ENCODE data around the gene TMUB1.

TMUB1 gene

GRCh38 chr7:151083824-151084160, 499 bp upstream of the TMUB1 start:
- Histone ChIP-seq H3K36me3 (ENCODE audit: control insufficient read depth in 2 of 2, insufficient read depth in 2 of 2, low read length in 2 of 2) (no peaks in the 10 kb centered on the region), H3K27me3 (ENCODE audit: control insufficient read depth in 2 of 2, insufficient read depth in 2 of 2, low read length in 2 of 2) (no peaks in the 10 kb centered on the region), H3K9me3 (ENCODE audit: control insufficient read depth in 2 of 2, low read length in 2 of 2) (no peaks in the 10 kb centered on the region), H3K4me1 (ENCODE audit: control insufficient read depth in 2 of 2, insufficient read depth in 2 of 2, low read length in 2 of 2) (peaks cover 54 to 57% of the 10 kb centered on the region in 2 donors), H3K4me3 (ENCODE audit: low read length in 2 of 2) (peak overlapping the region; percentile 83 to 91), H3K9ac (ENCODE audit: low read depth in 1 of 2, low read length in 2 of 2) (no peak overlapping the region), H3K27ac (ENCODE audit: low read depth in 2 of 2, low read length in 2 of 2) (peak overlapping the region in 1 of 2 donors; percentile 90)

GRCh38 chr7:151082141-151083070, 887 bp downstream of the TMUB1 start:
- H3K4me1 ChIP-seq (ENCODE audit: control insufficient read depth in 2 of 2, insufficient read depth in 2 of 2, low read length in 2 of 2): peaks cover 51 to 52% of the 10 kb centered on the region in 2 donors
- H3K27me3 ChIP-seq (ENCODE audit: control insufficient read depth in 2 of 2, insufficient read depth in 2 of 2, low read length in 2 of 2): no peaks in the 10 kb centered on the region
- H3K9ac ChIP-seq (ENCODE audit: low read depth in 1 of 2, low read length in 2 of 2): peak overlapping the region; percentile 75 to 89
- H3K9me3 ChIP-seq (ENCODE audit: control insufficient read depth in 2 of 2, low read length in 2 of 2): no peaks in the 10 kb centered on the region
- H3K4me3 ChIP-seq (ENCODE audit: low read length in 2 of 2): peak overlapping the region; percentile 83 to 91
- H3K36me3 ChIP-seq (ENCODE audit: control insufficient read depth in 2 of 2, insufficient read depth in 2 of 2, low read length in 2 of 2): no peaks in the 10 kb centered on the region
- peak overlapping the region; percentile 90 to 94 for H3K27ac ChIP-seq (ENCODE audit: low read depth in 2 of 2, low read length in 2 of 2)

- Histone ChIP-seq H3K9me3 (ENCODE audit: control insufficient read depth in 2 of 2, low read length in 2 of 2) (no peaks in the 10 kb centered on the region), H3K27me3 (ENCODE audit: control insufficient read depth in 2 of 2, insufficient read depth in 2 of 2, low read length in 2 of 2) (no peaks in the 10 kb centered on the region), H3K4me1 (ENCODE audit: control insufficient read depth in 2 of 2, insufficient read depth in 2 of 2, low read length in 2 of 2) (peaks cover 48 to 51% of the 10 kb centered on the region in 2 donors), H3K36me3 (ENCODE audit: control insufficient read depth in 2 of 2, insufficient read depth in 2 of 2, low read length in 2 of 2) (peaks cover 0 to 1% of the 10 kb centered on the region in 2 donors), H3K4me3 (ENCODE audit: low read length in 2 of 2) (peak overlapping the region; percentile 83 to 91), H3K27ac (ENCODE audit: low read depth in 2 of 2, low read length in 2 of 2) (peak overlapping the region; percentile 90 to 94), H3K9ac (ENCODE audit: low read depth in 1 of 2, low read length in 2 of 2) (peak overlapping the region; percentile 61 to 89)
Observed at GRCh38 chr7:151081170-151082101, 1.9 kb downstream of the TMUB1 start.

GRCh38 chr7:151080522-151081169, 2.6 kb downstream of the TMUB1 start, which contains the start of gene FASTK:
Gene FASTK, minus strand, starts transcription at chr7:151080809. Its CDS starts 43 bp downstream, at chr7:151080766.
- Histone ChIP-seq H3K9me3 (ENCODE audit: control insufficient read depth in 2 of 2, low read length in 2 of 2) (no peaks in the 10 kb centered on the region), H3K9ac (ENCODE audit: low read depth in 1 of 2, low read length in 2 of 2) (peak within 1 kb of the TSS; percentile 89 to 91), H3K36me3 (ENCODE audit: control insufficient read depth in 2 of 2, insufficient read depth in 2 of 2, low read length in 2 of 2) (peaks cover 5 to 6% of the 10 kb centered on the region in 2 donors), H3K4me1 (ENCODE audit: control insufficient read depth in 2 of 2, insufficient read depth in 2 of 2, low read length in 2 of 2) (peaks cover 44 to 48% of the 10 kb centered on the region in 2 donors), H3K27ac (ENCODE audit: low read depth in 2 of 2, low read length in 2 of 2) (peak within 1 kb of the TSS; percentile 90 to 94), H3K4me3 (ENCODE audit: low read length in 2 of 2) (peak within 1 kb of the TSS; percentile 83 to 91), H3K27me3 (ENCODE audit: control insufficient read depth in 2 of 2, insufficient read depth in 2 of 2, low read length in 2 of 2) (no peaks in the 10 kb centered on the region)

- peaks cover 9% of the 10 kb centered on the region in 2 donors for H3K36me3 ChIP-seq (ENCODE audit: control insufficient read depth in 2 of 2, insufficient read depth in 2 of 2, low read length in 2 of 2)
- peak overlapping the region; percentile 90 to 94 for H3K27ac ChIP-seq (ENCODE audit: low read depth in 2 of 2, low read length in 2 of 2)
- no peaks in the 10 kb centered on the region for H3K27me3 ChIP-seq (ENCODE audit: control insufficient read depth in 2 of 2, insufficient read depth in 2 of 2, low read length in 2 of 2)
- no peaks in the 10 kb centered on the region for H3K9me3 ChIP-seq (ENCODE audit: control insufficient read depth in 2 of 2, low read length in 2 of 2)
- H3K4me1 ChIP-seq (ENCODE audit: control insufficient read depth in 2 of 2, insufficient read depth in 2 of 2, low read length in 2 of 2): peaks cover 40 to 47% of the 10 kb centered on the region in 2 donors
- H3K9ac ChIP-seq (ENCODE audit: low read depth in 1 of 2, low read length in 2 of 2): peak overlapping the region; percentile 89 to 91
- peak overlapping the region; percentile 83 to 91 for H3K4me3 ChIP-seq (ENCODE audit: low read length in 2 of 2)
Observed at GRCh38 chr7:151080067-151080521, 3.2 kb downstream of the TMUB1 start.

- Histone ChIP-seq H3K27ac (ENCODE audit: low read depth in 2 of 2, low read length in 2 of 2) (peak overlapping the region in 1 of 2 donors; percentile 90), H3K9me3 (ENCODE audit: control insufficient read depth in 2 of 2, low read length in 2 of 2) (no peaks in the 10 kb centered on the region)
Observed at GRCh38 chr7:151079199-151079910, 3.9 kb downstream of the TMUB1 start.

GRCh38 chr7:151078233-151079040, 4.9 kb downstream of the TMUB1 start:
- peaks cover 35 to 43% of the 10 kb centered on the region in 2 donors for H3K4me1 ChIP-seq (ENCODE audit: control insufficient read depth in 2 of 2, insufficient read depth in 2 of 2, low read length in 2 of 2)
- H3K4me3 ChIP-seq (ENCODE audit: low read length in 2 of 2): no peak overlapping the region
- H3K27ac ChIP-seq (ENCODE audit: low read depth in 2 of 2, low read length in 2 of 2): no peak overlapping the region
- no peaks in the 10 kb centered on the region for H3K9me3 ChIP-seq (ENCODE audit: control insufficient read depth in 2 of 2, low read length in 2 of 2)
- H3K36me3 ChIP-seq (ENCODE audit: control insufficient read depth in 2 of 2, insufficient read depth in 2 of 2, low read length in 2 of 2): peaks cover 19 to 22% of the 10 kb centered on the region in 2 donors
- no peak overlapping the region for H3K9ac ChIP-seq (ENCODE audit: low read depth in 1 of 2, low read length in 2 of 2)
- H3K27me3 ChIP-seq (ENCODE audit: control insufficient read depth in 2 of 2, insufficient read depth in 2 of 2, low read length in 2 of 2): no peaks in the 10 kb centered on the region

More at GRCh38 chr7:151079199-151079910, 3.9 kb downstream of the TMUB1 start:
- H3K4me1 ChIP-seq (ENCODE audit: control insufficient read depth in 2 of 2, insufficient read depth in 2 of 2, low read length in 2 of 2): peaks cover 40 to 47% of the 10 kb centered on the region in 2 donors
- peaks cover 14 to 17% of the 10 kb centered on the region in 2 donors for H3K36me3 ChIP-seq (ENCODE audit: control insufficient read depth in 2 of 2, insufficient read depth in 2 of 2, low read length in 2 of 2)
- H3K9ac ChIP-seq (ENCODE audit: low read depth in 1 of 2, low read length in 2 of 2): peak overlapping the region; percentile 89 to 91
- H3K4me3 ChIP-seq (ENCODE audit: low read length in 2 of 2): peak overlapping the region; percentile 83 to 91
- H3K27me3 ChIP-seq (ENCODE audit: control insufficient read depth in 2 of 2, insufficient read depth in 2 of 2, low read length in 2 of 2): no peaks in the 10 kb centered on the region

GRCh38 chr7:151077705-151078232, 5.5 kb downstream of the TMUB1 start:
- Histone ChIP-seq H3K4me3 (ENCODE audit: low read length in 2 of 2) (no peak overlapping the region), H3K36me3 (ENCODE audit: control insufficient read depth in 2 of 2, insufficient read depth in 2 of 2, low read length in 2 of 2) (peaks cover 19 to 22% of the 10 kb centered on the region in 2 donors), H3K9me3 (ENCODE audit: control insufficient read depth in 2 of 2, low read length in 2 of 2) (no peaks in the 10 kb centered on the region), H3K27me3 (ENCODE audit: control insufficient read depth in 2 of 2, insufficient read depth in 2 of 2, low read length in 2 of 2) (no peaks in the 10 kb centered on the region), H3K4me1 (ENCODE audit: control insufficient read depth in 2 of 2, insufficient read depth in 2 of 2, low read length in 2 of 2) (peaks cover 35 to 42% of the 10 kb centered on the region in 2 donors), H3K27ac (ENCODE audit: low read depth in 2 of 2, low read length in 2 of 2) (no peak overlapping the region), H3K9ac (ENCODE audit: low read depth in 1 of 2, low read length in 2 of 2) (no peak overlapping the region)

Measured in mucosa of rectum (tissue), 2 donors.